Ovary (tissue), 9 donors: ENCODE measurements around the gene DRD4. TPM values are rescaled to one million over a fixed set of nuclear protein-coding genes. Genes with fewer than 3 reads are reported as not detected.

ENCODE experiments used
- DNase-seq, 5 donors: peaks; one replicate each; pipeline ENCODE4 v3.0.0-alpha.2; 2019 to 2020
- H3K27ac ChIP-seq, 2 donors: fragments of 200-600 bp; one replicate each; pipeline versions ENCODE4 v1.5.1 to v1.8.0; 2019 to 2022
- H3K27me3 ChIP-seq: fragments of 200-600 bp; one replicate; pipeline ENCODE4 v1.8.0; 2022
- H3K36me3 ChIP-seq: fragments of 200-600 bp; sonication (generic); one replicate; pipeline ENCODE4 v1.5.1; 2019
- H3K4me1 ChIP-seq: one replicate; pipeline ENCODE4 v1.8.1; 2013; ENCODE audit warnings: mild to moderate bottlenecking, moderate library complexity; ENCODE audit not compliant: insufficient read depth
- H3K4me3 ChIP-seq: fragments of 200-600 bp; sonication (generic); one replicate; pipeline ENCODE4 v1.5.1; 2017
- H3K9me3 ChIP-seq, 2 donors: fragments of 200-600 bp in 1 of 2; sonication (generic) in 1 of 2; one replicate each; pipeline versions ENCODE4 v1.5.1 to v1.8.1; 2013 to 2019; ENCODE audit warnings: mild to moderate bottlenecking in 1 of 2, moderate library complexity in 1 of 2
- CTCF ChIP-seq, 3 donors: fragments of 450-650 bp in 2 of 3; fragments of 200-600 bp in 1 of 3; IDR thresholded peaks; one replicate each; pipeline versions ENCODE4 v1.5.1 to v1.8.0; 2016 to 2022; ENCODE audit warnings: antibody characterized with exemption in 3 of 3, mild to moderate bottlenecking in 1 of 3
- EP300 ChIP-seq: sonication (generic); formaldehyde crosslinking; IDR thresholded peaks from one replicate; pipeline ENCODE4 v1.6.1; 2017; ENCODE audit warnings: antibody characterized with exemption
- POLR2A ChIP-seq: fragments of 450-650 bp; IDR thresholded peaks from one replicate; pipeline ENCODE4 v1.6.1; 2017; ENCODE audit warnings: antibody characterized with exemption, mild to moderate bottlenecking, moderate library complexity
- WGBS, 3 donors: extraction: QIAGEN DNeasy Blood & Tissue Kit in 1 of 3; methylation state at CpG; one replicate each; pipeline versions ENCODE4 v1.1.5 to v1.1.7; 2013 to 2017; 5-methylcytosine and 5-hydroxymethylcytosine counted together
- intact Hi-C, 4 donors: fragments of 100-400 bp; cut with DNase I; formaldehyde crosslinking; loops; one replicate each; pipeline versions ENCODE4 v1.11.0 to v1.15.1; 2022 to 2023
- polyA plus RNA-seq, 2 donors: library from polyadenylated mRNA; stranded (reverse); fragments of 200-250 nt in 1 of 2; fragments of 350-450 nt in 1 of 2; fragmentation: Illumina TruSeq in 1 of 2; extraction: RNeasy Lipid Tissue Mini Kit (QIAGEN cat#74804) in 1 of 2; gene quantifications; one replicate each; pipeline ENCODE4 v1.2.3, GENCODE V29; 2013 to 2014
- total RNA-seq, 7 donors: library from RNA; depleted of rRNA in 2 of 7; stranded (reverse); fragments of >200 nt in 2 of 7; fragmentation: NEBNext Ultra II Directional in 3 of 7; extraction: Animal tissue kit (Norgen Biotek cat#: 25700) in 3 of 7; gene quantifications; one replicate each; pipeline versions ENCODE4 v1.1.0 to v1.2.4, GENCODE V29; 2016 to 2023
- donor health status: DM: no; HTN: no; CAD: no; lungs with moderate emphysema.
- donor health status: DM: no; HTN: no; CAD: no.
- donor health status: Bipolar disorder and iron deficiency.
- donor health status: DM: yes; HTN: yes; CAD: no.
- donor health status: DM: no; HTN: no; CAD: no.
- donor health status: DM: yes; HTN: yes; CAD: no.

DRD4 gene
- total and polyA plus RNA-seq, 9 donors, result 0.57 to 3.3 (median 1.6) TPM; not detected in 1

- H3K4me3 ChIP-seq, result no peak overlapping the region
- H3K4me1 ChIP-seq, result no peaks in the 10 kb centered on the region
- H3K27me3 ChIP-seq, result no peaks in the 10 kb centered on the region
- no peak for DNase-seq
- no peaks in the 10 kb centered on the region for H3K36me3 ChIP-seq
- H3K27ac ChIP-seq, result no peak overlapping the region
- H3K9me3 ChIP-seq, result no peaks in the 10 kb centered on the region
- TF ChIP-seq EP300, result no peak
- TF ChIP-seq CTCF (IDR thresholded peaks at IDR 0.05), result no peak
- no peak for TF ChIP-seq POLR2A
- WGBS, 3 donors, result 74 to 79% (median 78%) methylated on average over 11 of the region's 11 CpGs
- intact Hi-C loops, result no loop called here
These were observed 46.1 kb upstream of the DRD4 start for GRCh38 chr11:590997-591396.

DNA sequence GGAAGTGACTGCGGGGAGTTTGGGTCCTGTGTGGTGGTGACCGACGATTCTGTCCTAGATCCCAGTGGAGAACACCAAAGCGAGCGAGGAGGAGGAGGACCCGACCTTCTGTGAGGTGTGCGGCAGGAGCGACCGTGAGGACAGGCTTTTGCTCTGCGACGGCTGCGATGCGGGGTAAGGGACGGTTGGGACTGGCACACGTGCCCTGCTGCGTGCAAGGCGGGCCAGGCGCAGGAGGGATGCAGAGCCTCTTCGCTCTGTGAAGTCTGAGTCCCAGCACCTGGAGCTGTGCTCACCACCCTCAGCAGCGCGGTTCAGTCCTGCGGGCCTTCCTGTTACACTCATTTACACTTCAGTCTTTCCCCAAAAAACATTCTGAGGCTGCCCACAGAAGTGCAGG, 44.6 kb upstream of the DRD4 start:
- Histone ChIP-seq H3K4me1 (no peaks in the 10 kb centered on the region), H3K4me3 (no peak overlapping the region), H3K9me3 (no peaks in the 10 kb centered on the region), H3K36me3 (no peaks in the 10 kb centered on the region), H3K27me3 (no peaks in the 10 kb centered on the region), H3K27ac (no peak overlapping the region)
- DNase-seq, result no peak
- TF ChIP-seq EP300 (no peak), CTCF (IDR thresholded peaks at IDR 0.05) (no peak), POLR2A (no peak)
- intact Hi-C loops, result no loop called here
- 94 to 96% (median 95%) methylated on average over 22 of the region's 22 CpGs for WGBS, 3 donors

- WGBS, 3 donors, result 81 to 90% (median 84%) methylated on average over 10 of the region's 10 CpGs
- Histone ChIP-seq H3K27me3 (no peaks in the 10 kb centered on the region), H3K27ac (no peak overlapping the region), H3K36me3 (no peaks in the 10 kb centered on the region), H3K9me3 (no peaks in the 10 kb centered on the region), H3K4me3 (no peak overlapping the region), H3K4me1 (no peaks in the 10 kb centered on the region)
- intact Hi-C loops, result no loop called here
- DNase-seq, result no peak
- TF ChIP-seq POLR2A (no peak), CTCF (IDR thresholded peaks at IDR 0.05) (no peak), EP300 (no peak)
These were observed 44.2 kb upstream of the DRD4 start for GRCh38 chr11:592918-593317.

GRCh38 chr11:593347-593746, 43.7 kb upstream of the DRD4 start:
- Histone ChIP-seq H3K27me3 (no peaks in the 10 kb centered on the region), H3K4me3 (no peak overlapping the region), H3K4me1 (no peaks in the 10 kb centered on the region), H3K9me3 (no peaks in the 10 kb centered on the region), H3K27ac (no peak overlapping the region), H3K36me3 (no peaks in the 10 kb centered on the region)
- no peak for DNase-seq
- TF ChIP-seq CTCF (IDR thresholded peaks at IDR 0.05) (no peak), POLR2A (no peak), EP300 (no peak)
- WGBS, 3 donors, result 78 to 84% (median 81%) methylated on average over 21 of the region's 21 CpGs
- intact Hi-C loops, result no loop called here

DNA sequence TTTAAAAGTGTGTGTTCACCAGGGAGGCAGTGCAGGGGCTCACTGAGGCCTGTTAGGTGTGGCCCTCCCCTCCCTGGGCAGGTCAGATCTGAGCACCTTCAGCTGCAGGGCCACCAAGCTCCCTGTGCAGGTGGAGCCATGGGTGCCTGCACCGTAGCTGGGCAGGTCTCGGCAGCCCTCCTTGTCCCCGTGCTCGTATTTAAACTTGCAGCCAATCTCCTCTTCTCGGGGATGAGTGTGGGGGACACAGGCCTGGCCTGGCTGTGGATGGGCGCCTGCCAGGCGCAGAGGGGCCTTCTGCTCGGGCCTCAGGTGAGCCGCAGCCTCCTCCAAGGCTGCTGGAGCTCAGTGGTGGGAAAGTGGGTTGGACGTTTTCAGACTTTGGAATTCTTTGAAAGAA, 41.7 kb upstream of the DRD4 start:
- Histone ChIP-seq H3K4me1 (no peaks in the 10 kb centered on the region), H3K27ac (no peak overlapping the region), H3K36me3 (no peaks in the 10 kb centered on the region), H3K27me3 (no peaks in the 10 kb centered on the region), H3K9me3 (no peaks in the 10 kb centered on the region), H3K4me3 (no peak overlapping the region)
- intact Hi-C loops, result no loop called here
- 87 to 89% (median 88%) methylated on average over 10 of the region's 10 CpGs for WGBS, 3 donors
- DNase-seq, result no peak
- TF ChIP-seq CTCF (IDR thresholded peaks at IDR 0.05), result no peak
- TF ChIP-seq POLR2A, result no peak
- no peak for TF ChIP-seq EP300
